HG03439 (cell line): ENCODE data around the gene NPFFR1.

Experiments
- ATAC-seq: cut with Tn5 transposase; IDR thresholded peaks from one replicate; pipeline ENCODE4 v1.9.1; 2021; ENCODE audit warnings: mild to moderate bottlenecking, moderate library complexity; ENCODE audit not compliant: unreplicated experiment

Gene NPFFR1

GRCh38 chr10:70283445-70284399, at the start of gene NPFFR1:
TSS of gene NPFFR1 (minus strand) at chr10:70284004. CDS start at chr10:70283676, 328 bp downstream.
- ATAC-seq: no peak

DNA sequence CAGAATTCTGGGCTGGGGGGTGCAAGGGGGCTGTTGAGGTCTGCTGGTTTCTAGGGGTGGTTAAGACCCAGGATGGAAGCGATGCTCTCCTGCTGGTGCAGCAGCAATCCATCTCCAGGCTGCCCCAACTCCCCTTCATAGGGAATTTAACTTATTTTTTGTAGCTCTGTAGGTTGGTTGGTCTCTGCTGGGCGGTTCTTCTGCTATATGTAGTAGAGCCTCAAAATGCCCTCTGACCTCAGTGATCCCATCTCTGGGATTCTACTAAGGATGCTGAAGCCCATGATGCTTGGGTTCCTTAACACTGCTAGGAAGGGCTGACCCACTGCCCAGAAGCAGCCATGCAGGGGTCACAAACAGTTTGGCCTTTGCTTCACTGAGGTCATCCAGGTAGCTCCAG, 49.5 kb upstream of the NPFFR1 start:
- no peak for ATAC-seq

DNA sequence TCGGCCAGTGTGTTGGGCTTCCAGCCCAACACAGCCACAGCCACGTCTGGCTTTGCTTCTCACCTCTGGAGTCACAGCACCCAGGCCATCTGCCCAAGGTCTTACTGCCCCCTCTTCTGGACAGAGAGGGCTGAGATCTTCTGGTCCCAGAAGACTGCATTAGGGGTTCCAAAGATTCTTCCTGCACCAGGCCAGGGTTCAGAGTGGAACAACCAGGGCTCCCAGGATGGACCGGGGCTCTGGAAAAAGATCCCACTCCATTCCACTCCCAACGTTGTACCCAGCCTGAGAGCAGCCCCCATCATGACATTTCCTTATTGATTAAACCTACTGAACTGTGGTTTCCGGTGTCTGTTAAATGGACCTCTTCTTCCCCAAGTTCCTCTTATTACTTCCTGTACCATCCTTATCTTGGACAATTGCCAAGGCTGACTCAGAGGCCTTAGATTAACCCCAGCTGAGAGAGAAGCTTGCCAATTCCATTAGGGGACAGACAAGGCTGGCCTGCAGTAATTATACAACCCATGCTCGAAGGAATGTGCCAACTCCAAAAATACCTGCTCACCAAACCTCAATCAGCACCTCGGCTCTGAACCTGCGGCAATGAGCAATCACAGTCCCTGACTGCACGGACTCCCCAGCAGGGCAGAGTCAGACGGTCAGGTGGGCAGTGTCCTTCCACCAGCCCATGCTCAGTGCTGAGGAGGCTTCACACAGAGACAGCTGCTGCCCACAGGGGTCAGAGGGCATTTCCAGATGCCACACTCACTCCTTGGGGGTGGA, 47.9 kb upstream of the NPFFR1 start:
- no peak for ATAC-seq

GRCh38 chr10:70331160-70331485, 47.3 kb upstream of the NPFFR1 start:
- ATAC-seq: no peak

GRCh38 chr10:70330671-70331070, 46.9 kb upstream of the NPFFR1 start:
- ATAC-seq: no peak

DNA sequence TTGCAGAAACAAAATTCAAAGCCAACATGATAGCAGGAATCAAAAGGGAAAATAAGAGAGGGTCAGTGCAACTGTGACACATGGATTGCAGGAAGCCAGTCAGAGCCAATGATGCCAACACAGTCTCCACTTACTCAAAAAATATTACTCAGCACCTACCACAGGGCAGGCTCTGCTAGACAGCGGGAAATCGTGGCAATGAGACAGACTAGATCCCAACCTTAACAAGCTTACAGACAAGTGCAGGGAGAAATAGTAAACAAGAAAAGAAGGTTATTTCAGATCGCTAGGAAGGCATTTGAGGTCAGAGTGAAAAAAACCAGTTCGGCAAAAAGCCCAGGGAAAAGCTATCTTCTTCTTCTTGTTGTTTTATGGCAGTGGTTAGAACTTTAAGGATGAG, 45.2 kb upstream of the NPFFR1 start:
- ATAC-seq: no peak

DNA sequence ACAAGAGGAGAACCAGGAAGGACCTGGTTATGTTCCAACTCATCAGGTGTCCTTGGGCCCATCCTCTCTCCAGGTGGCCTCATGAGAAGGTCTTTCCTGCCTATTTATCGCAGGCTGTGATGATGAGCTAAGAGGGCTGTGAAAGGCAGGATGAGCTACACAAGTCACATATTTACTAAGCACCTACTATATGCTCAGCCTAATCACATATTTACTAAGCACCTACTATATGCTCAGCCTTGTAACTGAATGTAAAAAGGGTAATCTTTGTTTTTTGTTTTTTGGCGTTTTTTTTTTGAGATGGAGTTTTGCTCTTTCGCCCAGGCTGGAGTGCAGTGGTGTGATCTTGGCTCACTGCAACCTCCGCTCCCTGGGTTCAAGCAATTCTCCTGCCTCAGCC, 44.2 kb upstream of the NPFFR1 start:
- no peak for ATAC-seq

DNA sequence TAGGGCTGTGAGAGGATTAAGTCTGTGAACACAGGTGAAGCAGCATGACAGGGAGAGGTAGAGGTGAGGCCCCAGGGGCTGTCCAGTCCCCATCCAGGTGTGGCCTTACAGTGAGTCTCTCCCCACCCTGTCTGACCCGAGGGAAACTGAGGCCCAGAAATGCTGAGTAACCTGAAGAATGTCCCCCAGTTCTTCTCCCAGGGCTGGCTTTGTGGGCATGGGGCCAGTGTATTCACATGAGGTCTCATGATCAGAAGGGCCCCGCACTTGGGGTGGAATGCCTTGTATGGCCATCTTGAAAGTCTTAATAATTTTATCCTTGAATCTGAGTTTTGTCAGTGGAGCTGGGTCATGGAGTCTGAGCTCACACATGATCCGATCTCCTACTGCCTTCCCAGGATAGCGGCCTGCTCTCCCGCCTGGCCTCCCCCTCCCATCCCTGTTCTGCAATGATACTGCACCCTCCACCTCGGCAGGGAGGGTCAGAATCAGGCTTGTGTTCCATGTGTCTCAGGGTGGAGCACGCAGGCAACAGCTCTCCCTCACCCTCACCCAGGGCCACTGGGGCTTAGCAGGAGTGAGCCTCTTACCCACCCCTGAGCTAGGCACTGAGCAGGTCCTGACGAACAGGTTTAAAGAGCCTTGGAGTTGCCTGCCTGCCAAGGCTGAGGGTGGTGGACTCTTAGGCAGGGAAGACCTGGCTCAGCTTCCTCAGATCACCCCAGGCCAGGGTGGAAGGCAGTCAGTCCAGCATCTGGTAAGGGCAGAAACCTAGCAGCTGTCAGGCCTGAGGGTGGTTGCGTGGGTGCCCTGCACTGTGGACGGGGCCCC, 41.4 kb upstream of the NPFFR1 start:
- no peak for ATAC-seq

DNA sequence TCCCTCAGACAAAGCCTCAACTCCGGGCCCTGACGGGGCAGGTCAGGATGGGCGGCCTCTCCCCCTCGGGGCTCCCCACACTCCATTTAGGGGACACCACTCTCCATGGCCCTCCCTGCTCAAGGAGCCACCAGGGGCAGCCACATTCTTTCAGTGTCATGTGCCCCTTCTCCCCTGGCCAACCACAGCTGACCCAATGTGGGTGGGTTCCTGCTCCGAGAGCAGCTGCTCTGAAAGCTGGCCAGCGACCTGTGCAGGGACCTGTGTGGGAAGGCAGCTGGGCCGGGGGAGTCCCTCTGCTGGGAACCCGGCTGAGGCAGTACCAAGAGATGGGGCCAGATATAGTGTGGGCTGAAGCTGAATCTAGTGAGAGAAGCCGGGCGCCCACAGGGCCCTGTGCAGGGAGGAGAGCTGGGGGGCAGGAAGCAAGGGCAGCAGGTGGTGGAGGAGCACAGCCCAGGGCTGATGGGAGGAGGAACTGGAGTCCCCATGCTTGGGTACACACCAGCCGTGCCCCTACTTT, 40.6 kb upstream of the NPFFR1 start:
- no peak for ATAC-seq

DNA sequence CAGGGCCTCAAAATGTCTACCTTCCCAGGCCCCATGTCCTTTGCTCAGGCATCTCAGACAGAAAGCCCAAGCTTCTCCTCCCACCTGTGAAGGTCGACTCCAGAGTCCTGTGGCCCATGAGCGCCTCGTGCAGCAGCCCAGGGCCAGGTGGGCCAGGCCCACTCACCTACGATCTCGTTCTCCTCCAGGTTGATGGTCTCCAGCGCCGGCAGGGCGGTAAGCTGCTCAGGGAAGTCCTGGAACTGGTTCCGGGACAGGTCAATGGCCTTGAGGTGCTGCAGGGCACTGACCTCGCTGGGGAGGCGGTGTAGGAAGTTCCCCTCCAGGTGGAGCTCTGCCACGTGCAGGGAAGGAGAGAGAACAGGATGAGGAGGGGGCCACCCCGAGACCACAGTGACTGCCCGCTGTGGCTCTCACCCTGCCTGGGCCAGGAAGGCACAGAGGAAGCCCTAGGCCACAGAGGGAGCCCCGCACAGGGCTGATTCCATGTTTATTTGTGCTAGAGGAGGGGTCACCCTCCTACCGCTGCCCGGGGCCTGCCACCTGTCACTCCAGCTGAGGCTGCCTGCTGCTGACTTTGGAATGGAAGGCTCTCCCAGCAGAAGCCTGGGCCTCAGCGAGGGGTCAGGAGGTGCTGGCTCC, 40.0 kb upstream of the NPFFR1 start:
- no peak for ATAC-seq

DNA sequence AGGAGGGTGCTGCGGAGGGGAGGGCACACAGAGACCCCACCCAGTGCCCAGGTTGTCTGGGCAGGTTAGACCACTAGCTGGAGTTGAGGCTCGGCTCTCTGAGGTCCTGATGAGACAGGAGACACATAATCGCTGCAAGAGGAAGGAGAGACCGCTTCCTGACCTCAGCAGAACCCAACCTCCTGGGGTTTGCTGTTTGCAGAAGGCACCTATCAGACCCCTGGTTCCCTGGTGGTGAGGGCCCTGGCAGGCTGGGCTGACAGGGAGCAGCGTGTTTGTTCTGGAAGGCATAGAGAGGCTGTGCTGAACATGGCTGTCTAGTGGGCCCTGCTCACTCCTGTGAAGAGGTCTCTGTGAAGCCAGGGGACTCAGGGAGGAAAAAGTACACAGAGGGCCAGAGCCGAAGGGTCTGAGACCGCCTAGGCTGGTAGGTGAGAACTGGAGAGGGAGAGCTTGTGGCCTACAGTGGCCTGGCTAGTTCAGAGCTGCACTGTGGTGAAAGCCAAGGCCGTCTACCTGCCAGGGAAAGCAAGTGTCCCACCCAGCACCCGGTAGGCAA, 39.4 kb upstream of the NPFFR1 start:
- ATAC-seq: no peak

DNA sequence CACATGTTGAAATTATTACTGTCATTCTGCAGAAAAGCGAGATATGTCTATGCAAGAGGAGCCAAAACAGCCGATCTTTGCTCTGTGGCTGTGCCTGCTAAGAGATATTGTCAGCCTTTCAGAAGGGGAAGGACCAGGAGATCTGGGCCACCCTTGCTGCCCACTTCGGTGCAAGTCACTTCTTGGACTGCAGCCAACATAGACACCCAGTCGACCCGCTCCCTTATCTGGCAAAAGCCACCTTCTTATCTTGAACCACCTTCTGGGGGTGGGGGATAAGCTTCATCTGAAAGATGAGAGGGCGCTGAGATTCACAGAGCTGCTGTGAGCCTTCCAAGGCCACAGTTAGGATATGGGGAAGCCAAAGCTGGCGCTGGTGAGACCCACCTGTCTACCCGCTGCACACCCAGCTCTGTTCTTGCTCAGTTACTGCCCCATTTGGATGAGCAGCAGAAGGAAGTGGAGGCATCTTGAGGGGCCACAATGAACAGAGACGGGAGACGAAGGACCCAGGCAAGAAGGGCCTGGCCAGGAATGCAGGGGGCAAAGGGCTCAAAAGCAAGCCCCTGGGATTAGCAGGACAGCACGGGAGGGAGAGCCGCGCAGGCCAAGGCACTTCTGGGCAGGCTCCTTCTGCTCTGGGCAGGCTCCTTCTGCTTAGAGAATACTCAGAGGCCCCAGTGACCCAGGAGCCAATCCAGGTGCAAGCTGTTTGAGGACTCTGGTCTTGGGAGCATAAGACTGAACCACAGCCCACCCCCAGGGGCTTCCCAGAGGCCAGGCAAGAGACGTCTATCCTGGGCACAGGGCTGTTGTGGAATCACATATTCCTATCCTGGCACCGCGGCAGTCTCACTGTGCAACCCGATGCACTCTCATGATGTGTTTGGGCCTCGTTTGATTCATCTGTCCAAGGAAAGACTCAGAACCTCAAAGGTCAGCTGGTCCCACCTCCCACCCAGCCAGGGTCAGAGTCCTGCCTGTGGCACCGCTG, 38.4 kb upstream of the NPFFR1 start:
- ATAC-seq: no peak

DNA sequence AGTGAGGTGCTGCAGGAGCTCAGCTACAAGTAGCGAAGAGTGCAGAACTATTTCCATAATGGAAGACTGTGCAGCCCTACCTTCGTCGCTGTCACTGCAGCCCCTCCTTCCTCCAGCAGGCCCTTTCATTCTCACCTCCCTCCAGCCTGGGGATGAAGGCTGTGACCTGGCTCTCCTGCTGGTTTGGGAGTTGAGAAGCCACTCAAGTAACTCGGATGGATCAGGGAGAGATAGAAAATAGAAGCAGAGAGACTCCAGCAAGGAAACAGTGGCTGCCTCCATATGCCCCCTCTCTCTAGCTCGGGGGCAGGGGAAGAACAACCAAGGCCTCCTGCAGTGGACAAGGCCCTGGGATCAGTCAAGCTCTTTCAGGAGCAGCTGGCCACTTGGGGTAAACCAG, 37.4 kb upstream of the NPFFR1 start:
- ATAC-seq: no peak

- no peak for ATAC-seq
Observed at GRCh38 chr10:70320751-70321150, 36.9 kb upstream of the NPFFR1 start.

DNA sequence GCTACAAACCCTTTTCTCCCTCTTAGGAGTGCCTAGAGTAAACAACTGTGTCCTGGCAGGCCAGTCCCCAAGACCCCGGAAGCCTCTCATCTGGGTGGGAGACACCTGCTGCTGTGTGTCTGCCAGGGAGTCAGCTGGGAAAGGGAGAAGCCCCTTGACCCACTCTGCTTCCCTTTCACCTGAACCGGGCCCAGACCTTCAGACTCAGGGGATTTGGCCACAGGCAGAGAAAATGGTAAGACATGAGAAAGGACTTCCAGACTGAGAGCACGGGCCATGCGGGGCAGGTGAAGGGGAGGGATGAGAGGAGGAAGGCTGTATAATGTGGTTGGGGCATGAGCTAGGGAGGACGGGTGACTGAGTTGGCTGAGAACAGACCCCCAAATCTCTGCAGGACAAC, 36.0 kb upstream of the NPFFR1 start:
- ATAC-seq: no peak

GRCh38 chr10:70319183-70319582, 35.4 kb upstream of the NPFFR1 start:
- ATAC-seq: no peak

- no peak for ATAC-seq
Observed at GRCh38 chr10:70317943-70318318, 34.1 kb upstream of the NPFFR1 start.

DNA sequence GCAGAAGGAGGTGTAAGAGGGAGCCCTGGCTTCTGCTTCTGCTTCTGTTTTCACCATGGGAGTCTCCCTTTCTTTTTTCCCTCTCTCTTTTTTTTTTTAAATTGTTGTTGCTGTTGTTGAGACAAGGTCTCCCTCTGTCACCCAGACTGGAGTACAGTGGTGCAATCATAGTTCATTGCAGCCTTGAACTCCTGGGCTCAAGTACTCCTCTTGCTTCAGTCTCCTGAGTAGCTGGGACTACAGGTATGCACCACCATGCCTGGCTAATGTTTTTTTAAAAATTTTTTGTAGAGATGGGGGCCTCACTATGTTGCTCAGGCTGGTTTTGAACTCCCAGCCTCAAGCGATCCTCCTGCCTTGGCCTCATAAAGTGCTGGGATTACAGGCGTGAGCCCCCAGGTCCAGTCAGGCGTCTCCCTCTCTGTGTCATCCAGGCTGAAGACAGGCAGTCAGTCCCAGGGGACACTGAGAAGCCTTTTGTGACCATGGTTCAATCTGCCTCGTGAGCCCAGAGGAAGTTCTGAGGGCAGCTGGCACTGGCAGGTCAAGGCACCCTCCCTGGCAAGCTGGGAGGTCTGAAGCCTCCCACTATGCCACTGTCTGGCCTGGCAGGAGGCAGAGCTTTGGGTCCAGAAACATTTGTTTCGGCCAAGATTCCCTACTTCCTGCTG, 33.6 kb upstream of the NPFFR1 start:
- no peak for ATAC-seq

- no peak for ATAC-seq
Observed at GRCh38 chr10:70315815-70316214, 32.0 kb upstream of the NPFFR1 start.
